ENCODE measurements around the gene ATXN10.

- TF ChIP-seq CTCF (IDR thresholded peaks at IDR 0.05; ENCODE audit: insufficient read depth, low read length, poor library complexity, severe bottlenecking) (no peak), EZH2phosphoT487 (conservative IDR thresholded peaks at IDR 0.05; ENCODE audit: low read length) (no peak)
Observed at GRCh38 chr22:45678961-45679912, 7.6 kb downstream of the ATXN10 start.
